GM19240 (cell line): Measurements from ENCODE around the gene TRIM63.

ENCODE experiments used
- DNase-seq: peaks from one replicate; pipeline ENCODE4 v3.0.0; 2011; ENCODE audit warnings: low spot score; ENCODE audit not compliant: insufficient read length

TRIM63 gene

GRCh38 chr1:26057189-26057588, 10.2 kb downstream of the TRIM63 start:
- no peak for DNase-seq

GRCh38 chr1:26055041-26055440, 12.4 kb downstream of the TRIM63 start:
- DNase-seq: no peak

GRCh38 chr1:26053718-26054560, 13.5 kb downstream of the TRIM63 start:
- no peak for DNase-seq

- no peak for DNase-seq
Measured at GRCh38 chr1:26050248-26050640, 17.2 kb downstream of the TRIM63 start.

- no peak for DNase-seq
Measured at GRCh38 chr1:26049531-26050247, 17.7 kb downstream of the TRIM63 start.

- DNase-seq: no peak
Measured at GRCh38 chr1:26047278-26047874, 20.1 kb downstream of the TRIM63 start.

- DNase-seq: no peak
Measured at GRCh38 chr1:26046246-26047095, 21.0 kb downstream of the TRIM63 start.

- DNase-seq: no peak
Measured at GRCh38 chr1:26045722-26046245, 21.6 kb downstream of the TRIM63 start, which contains the start of gene SLC30A2. SLC30A2 (minus strand) TSS chr1:26046118; CDS start chr1:26045896, 222 bp downstream.

- no peak for DNase-seq
Measured at GRCh38 chr1:26044971-26045721, 22.3 kb downstream of the TRIM63 start.

GRCh38 chr1:26044414-26044813, 23.0 kb downstream of the TRIM63 start:
- no peak for DNase-seq

- no peak for DNase-seq
Measured at GRCh38 chr1:26043765-26044164, 23.7 kb downstream of the TRIM63 start.

GRCh38 chr1:26041978-26042377, 25.5 kb downstream of the TRIM63 start:
- DNase-seq: no peak

- no peak for DNase-seq
Measured at GRCh38 chr1:26041401-26041800, 26.0 kb downstream of the TRIM63 start.

GRCh38 chr1:26038904-26039303, 28.5 kb downstream of the TRIM63 start:
- DNase-seq: no peak

GRCh38 chr1:26038477-26038876, 29.0 kb downstream of the TRIM63 start:
- no peak for DNase-seq

GRCh38 chr1:26037904-26038303, 29.5 kb downstream of the TRIM63 start:
- no peak for DNase-seq

- no peak for DNase-seq
Measured at GRCh38 chr1:26036756-26037281, 30.6 kb downstream of the TRIM63 start.

GRCh38 chr1:26035959-26036755, 31.3 kb downstream of the TRIM63 start:
- peak; percentile 82 for DNase-seq
